Prostate gland (tissue), 2 donors: ENCODE results near the gene OGDH. TPM values are rescaled to one million over a fixed set of nuclear protein-coding genes. Genes with fewer than 3 reads are reported as not detected.
"Not testable (repeated sequence)": the region's sequence is repeated elsewhere in the genome, so short reads cannot be mapped to it uniquely, and the experiment has no call there.

Experiments used
- DNase-seq: peaks from one replicate; pipeline ENCODE4 v3.0.0-alpha.2; 2019; ENCODE audit warnings: low spot score
- H3K27ac ChIP-seq, 2 donors: fragments of 200-600 bp; sonication (generic); 2 replicates each; pipeline ENCODE4 v1.5.1; 2017 to 2019
- H3K27me3 ChIP-seq: fragments of 200-600 bp; sonication (generic); replicated peaks from 2 replicates; pipeline ENCODE4 v1.5.1; 2019; ENCODE audit not compliant: insufficient read depth
- H3K36me3 ChIP-seq, 2 donors: fragments of 200-600 bp; sonication (generic); 1 replicate in 1 of 2; 2 replicates in 1 of 2; pipeline versions ENCODE4 v1.5.1 to v1.8.1; 2017 to 2019
- H3K4me1 ChIP-seq: fragments of 200-600 bp; sonication (generic); replicated peaks from 2 replicates; pipeline ENCODE4 v1.5.1; 2019
- H3K4me3 ChIP-seq, 2 donors: fragments of 200-600 bp; sonication (generic); 2 replicates each; pipeline ENCODE4 v1.5.1; 2017 to 2019
- H3K9me3 ChIP-seq: fragments of 200-600 bp; sonication (generic); 2 replicates; pipeline ENCODE4 v1.5.1; 2017
- CTCF ChIP-seq, 4 experiments: fragments of 200-600 bp in 2 of 4; fragments of 450-650 bp in 2 of 4; sonication (generic) in 2 of 4; IDR thresholded peaks; 1 replicate in 3 of 4; 2 replicates in 1 of 4; pipeline ENCODE4 v1.5.1; 2016 to 2019; ENCODE audit warnings: antibody characterized with exemption in 4 of 4, mild to moderate bottlenecking in 2 of 4, moderate library complexity in 2 of 4
- POLR2A ChIP-seq: fragments of 450-650 bp; IDR thresholded peaks from one replicate; pipeline ENCODE4 v1.6.1; 2016; ENCODE audit warnings: antibody characterized with exemption, mild to moderate bottlenecking
- POLR2AphosphoS5 ChIP-seq: sonication (generic); formaldehyde crosslinking; IDR thresholded peaks from one replicate; pipeline ENCODE4 v1.6.1; 2017; ENCODE audit warnings: antibody characterized with exemption
- WGBS: methylation state at CpG from one replicate; pipeline ENCODE4 v1.1.5; 2018; 5-methylcytosine and 5-hydroxymethylcytosine counted together
- intact Hi-C: fragments of 100-400 bp; cut with DNase I; formaldehyde crosslinking; loops from one replicate; pipeline ENCODE4 v1.14.2; 2022
- total RNA-seq, 2 donors: library from RNA; depleted of rRNA; stranded (reverse); fragments of >200 nt; gene quantifications; one replicate each; pipeline ENCODE4 v1.1.0, GENCODE V29; 2016

The OGDH gene
- total RNA-seq, 2 donors from 2014 or later: 70.4 to 96.9 TPM

- no peak for DNase-seq
- no peak overlapping the region for H3K27ac ChIP-seq
- TF ChIP-seq POLR2A (no peak), CTCF (IDR thresholded peaks at IDR 0.05) (no peak), POLR2AphosphoS5 (no peak)
- H3K9me3 ChIP-seq: no peaks in the 10 kb centered on the region
- intact Hi-C loops: no loop called here
- no peaks in the 10 kb centered on the region for H3K4me1 ChIP-seq
- H3K36me3 ChIP-seq: peaks cover 22 to 28% of the 10 kb centered on the region in 2 donors
- H3K4me3 ChIP-seq: no peak overlapping the region
- WGBS: 90% methylated on average over 8 of the region's 8 CpGs
- H3K27me3 ChIP-seq: no peaks in the 10 kb centered on the region
Measured at GRCh38 chr7:44700322-44700721, 93.9 kb downstream of the OGDH start.

DNA sequence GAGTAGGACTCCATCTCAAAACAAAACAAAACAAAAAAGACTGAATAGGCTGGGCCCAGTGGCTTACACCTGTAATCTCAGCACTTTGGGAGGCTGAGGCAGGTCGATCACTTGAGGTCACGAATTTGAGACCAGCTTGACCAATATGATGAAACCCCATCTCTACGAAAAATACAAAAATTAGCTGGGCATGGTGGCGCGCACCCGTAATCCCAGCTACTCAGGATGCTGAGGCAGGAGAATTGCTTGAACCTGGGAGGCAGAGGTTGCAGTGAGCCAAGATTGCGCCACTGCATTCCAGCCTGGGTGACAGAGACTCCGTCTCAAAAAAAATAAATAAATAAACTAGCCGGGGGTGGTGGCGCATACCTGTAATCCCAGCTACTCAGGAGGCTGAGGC is 97.0 kb downstream of the OGDH start:
- not testable (repeated sequence) for H3K9me3 ChIP-seq
- H3K36me3 ChIP-seq: peaks cover 10 to 17% of the 10 kb centered on the region in 2 donors

DNA sequence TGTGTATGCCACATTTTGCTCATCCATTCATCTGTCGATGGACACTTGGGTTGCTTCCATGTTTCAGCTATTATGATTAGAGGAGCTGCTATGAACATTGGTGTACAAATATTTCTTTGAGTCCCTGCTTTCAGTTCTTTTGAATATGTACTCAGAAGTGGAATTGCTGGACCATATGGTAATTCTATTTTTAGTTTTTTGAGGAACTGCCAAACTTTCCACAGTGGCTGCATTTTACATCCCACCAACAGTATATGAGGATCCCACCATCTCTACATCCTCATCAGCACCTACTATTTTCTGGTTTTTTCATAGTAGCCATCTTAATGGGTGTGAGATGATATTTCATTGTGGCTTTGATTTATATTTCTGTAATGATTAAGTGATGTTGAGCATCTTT is 97.5 kb downstream of the OGDH start:
- Histone ChIP-seq H3K27ac (no peak overlapping the region), H3K4me1 (no peaks in the 10 kb centered on the region), H3K36me3 (peaks cover 10 to 17% of the 10 kb centered on the region in 2 donors), H3K4me3 (no peak overlapping the region), H3K27me3 (no peaks in the 10 kb centered on the region), H3K9me3 (no peaks in the 10 kb centered on the region)
- 97% methylated on average over 1 of the region's 1 CpG for WGBS
- intact Hi-C loops: no loop called here
- DNase-seq: no peak
- no peak for TF ChIP-seq POLR2A
- no peak for TF ChIP-seq POLR2AphosphoS5
- TF ChIP-seq CTCF (IDR thresholded peaks at IDR 0.05): no peak

More for the DNA sequence above, 97.0 kb downstream of the OGDH start:
- intact Hi-C loops, H3K27ac ChIP-seq, H3K27me3 ChIP-seq, H3K4me1 ChIP-seq, DNase-seq, H3K4me3 ChIP-seq: not testable (repeated sequence)
- WGBS: 95% methylated on average over 10 of the region's 10 CpGs

- Histone ChIP-seq H3K9me3 (no peaks in the 10 kb centered on the region), H3K4me1 (no peaks in the 10 kb centered on the region), H3K27ac (no peak overlapping the region), H3K4me3 (no peak overlapping the region), H3K36me3 (peaks cover 4 to 8% of the 10 kb centered on the region in 2 donors), H3K27me3 (no peaks in the 10 kb centered on the region)
- no peak for TF ChIP-seq POLR2AphosphoS5
- TF ChIP-seq POLR2A: no peak
- no peak for TF ChIP-seq CTCF (IDR thresholded peaks at IDR 0.05)
- intact Hi-C loops: no loop called here
- no peak for DNase-seq
- over 99% methylated on average over 3 of the region's 3 CpGs for WGBS
Measured at GRCh38 chr7:44705434-44705833, 99.0 kb downstream of the OGDH start.

DNA sequence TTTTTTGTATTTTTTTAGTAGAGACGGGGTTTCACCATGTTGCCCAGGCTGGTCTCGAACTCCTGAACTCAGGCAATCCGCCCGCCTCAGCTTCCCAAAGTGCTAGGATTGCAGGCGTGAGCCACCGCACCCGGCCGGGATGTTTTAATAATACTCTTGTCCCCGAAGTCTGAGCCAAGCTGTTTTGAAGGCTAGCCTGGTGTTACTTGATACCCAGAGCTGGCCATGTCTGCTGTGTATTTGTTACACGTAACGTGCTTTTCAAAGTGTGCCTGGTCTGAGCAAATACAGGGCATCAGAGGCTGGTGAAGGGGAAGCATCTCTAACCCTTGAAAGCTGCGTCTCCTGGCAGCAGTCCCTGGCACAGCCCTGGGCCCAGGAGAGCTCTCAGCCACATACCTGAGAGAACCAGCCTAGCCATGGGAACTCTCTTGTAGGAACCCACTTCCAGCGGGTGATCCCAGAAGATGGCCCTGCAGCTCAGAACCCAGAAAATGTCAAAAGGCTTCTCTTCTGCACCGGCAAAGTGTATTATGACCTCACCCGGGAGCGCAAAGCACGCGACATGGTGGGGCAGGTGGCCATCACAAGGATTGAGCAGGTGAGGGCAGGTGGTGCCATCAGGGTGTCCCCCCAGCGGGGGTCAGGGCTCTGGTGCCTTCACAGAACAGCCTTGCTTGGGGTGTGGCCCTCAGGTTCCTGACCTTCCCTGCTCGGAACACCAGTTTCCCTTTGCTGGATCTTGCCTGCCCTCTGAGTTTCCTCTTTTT is 100.5 kb downstream of the OGDH start:
- DNase-seq: no peak
- Histone ChIP-seq H3K4me1 (no peaks in the 10 kb centered on the region), H3K36me3 (peaks cover 0 to 5% of the 10 kb centered on the region in 2 donors), H3K4me3 (no peak overlapping the region), H3K9me3 (no peaks in the 10 kb centered on the region), H3K27ac (no peak overlapping the region), H3K27me3 (no peaks in the 10 kb centered on the region)
- WGBS: 87% methylated on average over 20 of the region's 20 CpGs
- TF ChIP-seq POLR2A: no peak
- intact Hi-C loops: no loop called here

GRCh38 chr7:44707558-44708230 is 101.3 kb downstream of the OGDH start:
- no peak for DNase-seq
- Histone ChIP-seq H3K36me3 (peaks cover 0 to 5% of the 10 kb centered on the region in 2 donors), H3K4me1 (no peaks in the 10 kb centered on the region), H3K4me3 (no peak overlapping the region), H3K27me3 (no peaks in the 10 kb centered on the region), H3K9me3 (no peaks in the 10 kb centered on the region), H3K27ac (no peak overlapping the region)
- intact Hi-C loops: no loop called here
- whole genome bisulfite sequencing: 95% methylated on average over 21 of the region's 21 CpGs
- TF ChIP-seq CTCF (IDR thresholded peaks at IDR 0.05): no peak
- no peak for TF ChIP-seq POLR2AphosphoS5
- no peak for TF ChIP-seq POLR2A
